AG10803 (cell line): ENCODE measurements around the gene DLG2.

Experiments used
- DNase-seq: peaks from one replicate; pipeline ENCODE4 v3.0.0; 2010; ENCODE audit warnings: low read depth
- H3K4me3 ChIP-seq: 2 replicates; pipeline ENCODE4 v1.5.1; 2011; ENCODE audit warnings: mild to moderate bottlenecking, low read length, control low read depth
- TF ChIP-seq, protein P1 (sequence below): conservative IDR thresholded peaks from 2 replicates; pipeline ENCODE4 v1.5.1; 2011; ENCODE audit warnings: mild to moderate bottlenecking, low read length, control low read depth, inconsistent platforms

The DLG2 gene

DNA sequence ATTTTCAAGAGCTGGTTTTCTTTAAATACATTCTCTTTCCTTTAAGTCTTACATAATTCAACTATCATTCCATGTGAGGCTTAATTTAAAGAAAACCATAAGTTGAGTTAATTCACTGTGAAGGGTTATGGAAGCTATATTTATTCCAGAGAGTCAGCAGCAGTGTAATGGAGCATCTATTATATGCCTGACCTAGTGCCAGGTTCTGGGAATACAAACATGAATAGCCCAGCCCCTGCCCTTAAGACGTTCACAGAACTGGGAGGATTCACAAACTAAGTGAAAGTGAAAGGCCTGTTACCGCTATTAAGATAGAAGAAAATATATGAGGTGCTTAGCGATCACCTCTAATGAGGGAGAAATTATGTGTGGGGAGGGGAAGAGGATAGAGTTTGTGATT is 1932.1 kb downstream of the DLG2 start:
- DNase-seq: no peak
- no peak overlapping the region for H3K4me3 ChIP-seq
- TF ChIP-seq, protein P1, sequence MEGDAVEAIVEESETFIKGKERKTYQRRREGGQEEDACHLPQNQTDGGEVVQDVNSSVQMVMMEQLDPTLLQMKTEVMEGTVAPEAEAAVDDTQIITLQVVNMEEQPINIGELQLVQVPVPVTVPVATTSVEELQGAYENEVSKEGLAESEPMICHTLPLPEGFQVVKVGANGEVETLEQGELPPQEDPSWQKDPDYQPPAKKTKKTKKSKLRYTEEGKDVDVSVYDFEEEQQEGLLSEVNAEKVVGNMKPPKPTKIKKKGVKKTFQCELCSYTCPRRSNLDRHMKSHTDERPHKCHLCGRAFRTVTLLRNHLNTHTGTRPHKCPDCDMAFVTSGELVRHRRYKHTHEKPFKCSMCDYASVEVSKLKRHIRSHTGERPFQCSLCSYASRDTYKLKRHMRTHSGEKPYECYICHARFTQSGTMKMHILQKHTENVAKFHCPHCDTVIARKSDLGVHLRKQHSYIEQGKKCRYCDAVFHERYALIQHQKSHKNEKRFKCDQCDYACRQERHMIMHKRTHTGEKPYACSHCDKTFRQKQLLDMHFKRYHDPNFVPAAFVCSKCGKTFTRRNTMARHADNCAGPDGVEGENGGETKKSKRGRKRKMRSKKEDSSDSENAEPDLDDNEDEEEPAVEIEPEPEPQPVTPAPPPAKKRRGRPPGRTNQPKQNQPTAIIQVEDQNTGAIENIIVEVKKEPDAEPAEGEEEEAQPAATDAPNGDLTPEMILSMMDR: no peak

DNA sequence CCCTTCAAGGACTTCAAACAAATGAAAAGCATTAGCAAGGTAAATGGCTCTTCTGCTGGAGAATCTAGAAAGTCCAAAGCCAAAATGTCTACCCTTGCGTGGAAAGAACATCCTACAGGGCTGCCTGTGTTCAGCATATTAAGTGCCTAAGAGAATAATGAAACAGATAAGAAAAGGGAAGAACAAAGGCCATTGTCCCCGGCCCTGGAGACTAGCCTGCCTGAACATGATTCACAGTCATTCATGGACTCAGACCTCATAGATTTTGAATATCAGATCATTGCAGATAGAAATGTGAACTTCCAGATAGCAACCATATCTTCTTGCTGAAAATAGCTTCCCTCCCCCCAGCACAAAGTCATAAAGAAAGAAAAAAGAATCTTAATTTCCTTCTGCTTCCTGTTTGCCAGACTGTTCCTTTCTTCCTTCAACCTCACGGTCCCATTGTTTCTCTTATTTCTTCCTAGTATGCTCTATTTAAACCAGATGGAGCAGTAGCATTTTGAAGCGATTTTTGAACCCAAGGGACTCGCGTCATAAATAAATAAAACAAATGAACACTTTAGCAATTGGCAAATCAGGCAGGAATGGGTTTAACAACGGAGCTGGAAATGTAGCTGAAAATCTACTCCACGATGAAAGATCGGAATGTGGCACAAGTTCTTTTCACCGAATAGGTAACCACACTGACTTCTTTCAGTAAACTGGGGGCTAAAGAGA is 1932.8 kb downstream of the DLG2 start:
- TF ChIP-seq, protein P1: no peak

DNA sequence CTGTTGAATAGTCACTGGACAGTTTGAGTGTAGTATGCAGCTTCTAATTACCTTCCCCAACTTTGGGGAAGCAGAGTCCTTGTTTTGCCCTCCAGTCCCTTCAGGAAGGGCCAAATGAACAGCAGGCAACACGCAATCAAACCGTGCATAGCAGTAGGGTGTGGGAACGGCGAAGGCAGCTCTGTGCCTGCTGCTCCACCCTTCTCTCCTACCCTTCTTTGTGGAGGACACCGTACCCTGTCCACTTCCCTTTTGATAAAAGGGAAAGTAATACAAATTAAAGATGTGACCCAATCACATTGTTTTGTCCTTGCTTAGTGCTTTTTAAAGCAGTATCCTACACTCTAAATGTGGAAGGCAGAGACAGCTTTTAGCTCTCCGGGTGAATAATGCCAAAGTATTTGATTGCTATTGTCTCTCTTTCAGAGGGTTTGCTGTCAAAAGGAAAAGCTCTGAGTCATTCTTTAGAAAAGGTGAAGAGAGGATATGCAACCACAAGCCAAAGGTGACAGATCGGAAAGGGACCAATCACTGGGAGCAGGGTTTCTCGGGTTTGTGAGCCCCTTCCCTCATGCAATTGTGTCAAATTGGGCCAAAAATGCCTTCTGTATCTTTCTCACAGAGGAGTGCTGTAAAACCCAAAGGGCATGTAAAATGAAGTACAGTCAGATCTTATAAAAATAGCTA is 1933.7 kb downstream of the DLG2 start:
- DNase-seq: no peak
- H3K4me3 ChIP-seq: no peak overlapping the region
- TF ChIP-seq, protein P1: no peak

More for the DNA sequence above, 1932.8 kb downstream of the DLG2 start:
- no peak overlapping the region for H3K4me3 ChIP-seq
- no peak for DNase-seq

DNA sequence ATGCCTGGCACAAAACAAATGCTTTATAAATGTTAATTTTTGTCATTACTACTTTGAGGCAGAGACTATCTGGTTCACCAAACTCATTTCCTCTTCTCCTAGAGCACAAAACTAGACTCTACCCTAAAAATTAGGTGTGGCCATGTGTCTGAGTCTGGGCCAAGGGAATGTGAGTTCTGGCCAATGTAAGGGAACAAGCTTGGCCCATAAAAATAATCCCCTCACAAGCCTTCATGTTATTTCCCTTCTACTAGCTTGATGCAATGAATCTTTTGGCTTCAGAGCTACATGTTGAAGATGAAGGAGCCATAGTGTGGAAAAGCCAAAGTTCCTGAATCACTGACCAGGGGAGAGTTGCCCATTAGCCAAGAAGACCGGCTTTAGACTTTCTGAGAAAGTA is 1934.5 kb downstream of the DLG2 start:
- TF ChIP-seq, protein P1: no peak
- no peak overlapping the region for H3K4me3 ChIP-seq
- no peak for DNase-seq

DNA sequence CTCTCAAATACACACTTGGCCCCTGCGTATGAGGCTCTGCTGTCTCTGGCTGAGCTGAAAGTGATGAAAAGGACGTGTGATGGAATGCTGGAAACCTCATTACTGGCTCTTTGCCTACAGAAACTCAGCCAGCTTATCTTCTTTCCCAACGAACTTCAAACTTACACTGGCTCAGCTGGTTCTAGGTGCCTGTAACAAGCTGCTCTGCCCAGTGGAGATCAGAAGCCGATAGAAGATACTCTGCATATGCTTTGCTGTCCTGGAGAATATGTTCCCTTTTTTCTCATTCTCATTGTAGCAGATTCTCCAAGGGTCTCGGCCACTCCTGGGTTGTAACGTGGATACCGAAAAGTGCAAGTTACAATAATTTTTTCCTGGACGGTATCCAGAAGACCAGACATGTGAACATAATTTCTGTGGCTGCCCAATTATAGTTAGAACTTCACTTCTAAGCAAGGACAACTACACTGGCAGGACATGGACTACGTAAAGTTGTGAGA is 1935.6 kb downstream of the DLG2 start:
- peak; percentile 4 for DNase-seq
- H3K4me3 ChIP-seq: no peak overlapping the region
- TF ChIP-seq, protein P1: no peak

DNA sequence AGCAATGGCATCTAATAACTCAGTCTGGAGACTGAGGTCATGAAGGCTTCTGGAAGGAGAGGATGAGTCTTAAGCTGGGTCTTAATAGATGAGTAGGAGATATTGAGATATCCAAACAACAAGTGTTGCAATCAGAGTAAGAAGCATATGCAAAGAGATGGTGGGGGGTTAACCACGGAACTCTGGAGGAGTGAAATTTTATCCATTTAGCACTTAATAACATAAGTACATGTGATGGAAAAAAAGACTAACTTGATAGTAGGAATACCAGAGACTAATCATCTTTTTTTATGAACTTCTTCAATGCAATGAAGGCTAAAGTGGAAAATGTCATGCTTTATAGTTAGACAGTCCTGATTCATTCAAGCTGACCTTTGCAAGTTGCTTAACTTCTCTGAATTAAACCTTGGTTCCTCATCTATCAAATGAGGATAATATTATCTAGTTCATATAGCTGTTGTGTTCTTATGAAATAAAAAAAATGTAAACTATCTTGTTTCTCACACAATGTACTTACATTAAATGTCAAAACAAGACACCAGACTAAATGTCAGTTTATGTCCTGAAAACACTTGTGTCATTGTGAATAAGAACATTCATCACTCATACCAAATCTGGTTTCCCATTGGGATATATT is 1937.9 kb downstream of the DLG2 start:
- DNase-seq: no peak
- TF ChIP-seq, protein P1: no peak
- no peak overlapping the region for H3K4me3 ChIP-seq
